AG04449 (cell line): ENCODE data around the gene CTNNA3.

Experiments used
- CTCF ChIA-PET: fragments of 350-600 bp; formaldehyde crosslinking; extraction: SDS; loops from one replicate; lab custom pipeline; 2021; ENCODE audit warnings: antibody characterized with exemption; lab: Yijun Ruan, JAX
- POLR2A ChIA-PET: fragments of 400-600, 350-600 bp; formaldehyde crosslinking; extraction: SDS; loops from one replicate; lab custom pipeline; 2020; ENCODE audit warnings: antibody characterized with exemption, inconsistent platforms; lab: Yijun Ruan, JAX
- DNase-seq: peaks from one replicate; pipeline ENCODE4 v3.0.0-alpha.2; 2010; ENCODE audit warnings: low read depth, low spot score
- H3K4me3 ChIP-seq: 2 replicates; pipeline ENCODE4 v1.5.1; 2011; ENCODE audit warnings: low read depth, mild to moderate bottlenecking, control low read depth, low read length
- TF ChIP-seq, protein P1 (sequence below): IDR thresholded peaks from one replicate; pipeline ENCODE4 v1.5.1; 2011; ENCODE audit warnings: mild to moderate bottlenecking, moderate library complexity, low read length, control low read depth, inconsistent platforms; ENCODE audit not compliant: insufficient read depth; ENCODE audit errors: missing control alignments

Gene CTNNA3

DNA sequence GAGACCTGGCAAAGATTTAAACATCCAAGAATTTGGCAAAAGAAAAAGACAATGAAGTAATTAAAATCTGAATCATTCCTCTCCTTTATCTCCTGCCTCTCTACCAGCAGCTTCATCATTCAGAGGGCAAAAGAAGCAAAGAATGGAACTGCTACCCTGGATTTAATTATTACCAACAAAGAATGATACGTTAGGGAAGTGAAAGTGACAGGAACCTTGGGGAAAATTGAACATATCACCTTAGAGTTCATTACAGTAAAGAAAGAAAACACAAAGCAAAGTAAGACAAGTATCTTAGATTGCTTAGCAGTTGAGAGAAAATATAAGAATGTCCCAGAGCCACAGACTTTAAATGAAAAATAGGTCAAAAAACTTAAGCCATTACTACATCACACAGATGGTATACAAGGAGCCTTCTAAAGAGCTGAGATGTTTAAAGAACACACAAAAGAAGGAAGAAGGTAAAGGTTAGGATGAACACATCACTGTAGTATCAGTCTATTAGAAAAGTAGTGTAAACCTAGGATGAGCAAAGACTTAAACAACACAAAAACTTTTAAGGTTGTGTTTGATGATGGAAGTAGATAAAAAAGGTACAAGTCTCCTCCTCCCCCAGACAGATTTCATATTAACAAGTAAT is 17.5 kb downstream of the CTNNA3 start:
- ChIA-PET CTCF (interaction anchor here (1.5 kb wide), 1 partner anchor 12 kb away, joined by 6 read pairs; no protein-coding TSS in a partner anchor), POLR2A (no interaction called here)
- H3K4me3 ChIP-seq = no peak overlapping the region
- TF ChIP-seq, protein P1, sequence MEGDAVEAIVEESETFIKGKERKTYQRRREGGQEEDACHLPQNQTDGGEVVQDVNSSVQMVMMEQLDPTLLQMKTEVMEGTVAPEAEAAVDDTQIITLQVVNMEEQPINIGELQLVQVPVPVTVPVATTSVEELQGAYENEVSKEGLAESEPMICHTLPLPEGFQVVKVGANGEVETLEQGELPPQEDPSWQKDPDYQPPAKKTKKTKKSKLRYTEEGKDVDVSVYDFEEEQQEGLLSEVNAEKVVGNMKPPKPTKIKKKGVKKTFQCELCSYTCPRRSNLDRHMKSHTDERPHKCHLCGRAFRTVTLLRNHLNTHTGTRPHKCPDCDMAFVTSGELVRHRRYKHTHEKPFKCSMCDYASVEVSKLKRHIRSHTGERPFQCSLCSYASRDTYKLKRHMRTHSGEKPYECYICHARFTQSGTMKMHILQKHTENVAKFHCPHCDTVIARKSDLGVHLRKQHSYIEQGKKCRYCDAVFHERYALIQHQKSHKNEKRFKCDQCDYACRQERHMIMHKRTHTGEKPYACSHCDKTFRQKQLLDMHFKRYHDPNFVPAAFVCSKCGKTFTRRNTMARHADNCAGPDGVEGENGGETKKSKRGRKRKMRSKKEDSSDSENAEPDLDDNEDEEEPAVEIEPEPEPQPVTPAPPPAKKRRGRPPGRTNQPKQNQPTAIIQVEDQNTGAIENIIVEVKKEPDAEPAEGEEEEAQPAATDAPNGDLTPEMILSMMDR = no peak
- DNase-seq = no peak

GRCh38 chr10:67676208-67676825 is 19.7 kb downstream of the CTNNA3 start:
- TF ChIP-seq, protein P1 = no peak
- CTCF ChIA-PET = interaction anchor here (2.1 kb wide), 1 partner anchor 21 kb away, joined by 8 read pairs; no protein-coding TSS in a partner anchor
- H3K4me3 ChIP-seq = no peak overlapping the region
- DNase-seq = no peak
- POLR2A ChIA-PET = no interaction called here

- DNase-seq = no peak
- POLR2A ChIA-PET = no interaction called here
- CTCF ChIA-PET = interaction anchor here (1.4 to 2.3 kb wide), 2 partner anchors 26 to 108 kb away, joined by 3 to 13 read pairs; partner anchors contain the start of gene CTNNA3
- TF ChIP-seq, protein P1 = no peak
- no peak overlapping the region for H3K4me3 ChIP-seq
Observed at GRCh38 chr10:67670401-67670800, 25.6 kb downstream of the CTNNA3 start.

DNA sequence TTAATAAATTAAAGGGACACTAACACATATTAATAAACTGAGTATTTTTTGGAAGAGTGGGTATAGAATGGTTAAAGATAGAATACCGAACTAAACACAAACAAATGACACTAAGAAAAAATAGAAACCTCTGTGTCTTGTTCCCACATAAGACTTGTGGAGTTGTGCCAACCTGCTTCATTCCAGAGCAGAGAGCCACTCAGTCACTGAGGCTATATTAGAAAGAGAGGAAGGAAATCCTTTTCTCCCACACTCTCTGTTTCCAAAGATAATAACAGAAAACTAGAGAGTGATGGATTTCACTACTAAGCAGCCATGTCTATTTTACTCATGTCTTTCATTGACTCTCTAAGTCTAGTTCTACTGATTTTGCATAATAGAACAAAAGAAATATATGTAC is 26.0 kb downstream of the CTNNA3 start:
- ChIA-PET POLR2A (no interaction called here), CTCF (interaction anchor here (1.4 to 2.3 kb wide), 2 partner anchors 27 to 109 kb away, joined by 3 to 13 read pairs; partner anchors contain the start of gene CTNNA3)
- no peak overlapping the region for H3K4me3 ChIP-seq
- TF ChIP-seq, protein P1 = no peak
- DNase-seq = no peak

- no peak overlapping the region for H3K4me3 ChIP-seq
- ChIA-PET CTCF (interaction anchor here (2.3 to 6.1 kb wide), 2 partner anchors 28 to 110 kb away, joined by 13 to 74 read pairs; partner anchors contain the start of gene CTNNA3), POLR2A (no interaction called here)
- DNase-seq = no peak
- TF ChIP-seq, protein P1 = no peak
Observed at GRCh38 chr10:67668448-67668847, 27.5 kb downstream of the CTNNA3 start.

- ChIA-PET POLR2A (no interaction called here), CTCF (interaction anchor here (0.9 to 6.1 kb wide), 5 partner anchors 11 to 112 kb away, joined by 3 to 74 read pairs (median 4); no protein-coding TSS in a partner anchor)
- TF ChIP-seq, protein P1 = no peak
- no peak overlapping the region for H3K4me3 ChIP-seq
- DNase-seq = no peak
Observed at GRCh38 chr10:67667035-67667425, 29.0 kb downstream of the CTNNA3 start.
